VCaP (cell line): Measurements from ENCODE around the gene THEMIS.

Source experiments
- H3K27ac ChIP-seq: fragments of 450-650 bp; 2 replicates; pipeline ENCODE4 v1.5.1; 2017
- CTCF ChIP-seq: fragments of 450-650 bp; conservative IDR thresholded peaks from 2 replicates; pipeline ENCODE4 v1.5.1; 2017; ENCODE audit warnings: mild to moderate bottlenecking, moderate library complexity

THEMIS gene

GRCh38 chr6:127796713-127797112, 104.1 kb downstream of the THEMIS start:
- TF ChIP-seq CTCF: no peak
- H3K27ac ChIP-seq: no peak overlapping the region

DNA sequence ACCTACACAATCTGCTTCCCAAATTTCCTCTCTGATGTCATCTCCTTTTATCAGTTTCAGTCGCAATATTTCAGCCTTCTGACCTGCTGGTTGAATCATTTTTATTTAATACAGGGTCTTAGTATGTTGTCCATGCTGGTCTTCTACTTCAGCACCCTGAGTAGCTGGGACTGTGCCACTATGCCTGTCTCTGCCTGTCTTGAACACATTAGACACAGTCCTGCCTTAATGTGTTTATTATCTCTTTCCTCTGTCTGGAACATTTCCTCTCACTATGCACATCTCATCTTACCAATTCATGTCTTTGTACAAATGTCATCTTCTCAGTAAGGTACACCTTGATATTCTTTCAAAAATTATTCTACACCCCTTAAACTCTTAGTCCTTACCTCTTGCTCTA, 106.5 kb downstream of the THEMIS start:
- TF ChIP-seq CTCF: no peak
- no peak overlapping the region for H3K27ac ChIP-seq

- H3K27ac ChIP-seq: no peak overlapping the region
- no peak for TF ChIP-seq CTCF
Observed at GRCh38 chr6:127793396-127793795, 107.5 kb downstream of the THEMIS start.

DNA sequence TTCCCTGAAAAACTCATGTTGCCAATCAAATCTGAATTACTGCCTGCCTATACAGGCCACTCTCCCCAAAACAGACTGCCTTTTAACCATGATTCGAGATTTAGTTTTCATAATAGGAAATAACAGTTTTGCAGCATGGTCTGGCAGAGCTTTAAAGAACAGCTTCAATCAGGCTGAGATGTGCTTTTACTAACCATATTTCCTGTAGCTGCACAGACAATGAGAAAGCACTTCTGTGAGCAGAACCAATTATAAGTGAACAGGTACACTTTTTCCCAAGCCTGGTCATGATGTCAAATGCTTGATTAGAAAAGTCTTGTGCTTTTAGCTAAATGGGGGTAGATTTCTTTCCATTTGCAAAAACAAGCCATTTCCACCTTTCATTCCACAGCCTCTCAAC, 108.2 kb downstream of the THEMIS start:
- no peak for TF ChIP-seq CTCF

GRCh38 chr6:127791779-127792528, 108.9 kb downstream of the THEMIS start:
- no peak for TF ChIP-seq CTCF
- no peak overlapping the region for H3K27ac ChIP-seq

More for the DNA sequence above, 108.2 kb downstream of the THEMIS start:
- no peak overlapping the region for H3K27ac ChIP-seq

DNA sequence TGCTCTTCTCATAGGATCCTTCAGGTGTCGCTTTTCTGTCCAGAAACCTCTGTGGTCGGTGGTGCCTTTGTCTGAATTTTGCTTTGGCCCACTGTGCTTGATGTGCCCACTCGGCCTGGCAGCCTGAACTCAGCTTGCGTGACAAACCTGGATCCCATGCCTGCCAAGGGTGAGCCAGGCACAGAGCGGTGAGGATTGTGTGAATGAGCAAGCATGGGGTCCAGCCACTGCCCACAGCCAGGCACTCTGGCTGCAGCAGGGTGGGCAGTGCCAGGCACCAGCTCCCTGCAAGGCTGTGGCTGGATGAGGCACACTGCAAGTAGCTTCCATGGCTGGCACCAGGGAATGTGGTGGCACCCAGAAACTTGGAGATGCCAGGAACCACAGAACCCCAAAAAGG, 110.3 kb downstream of the THEMIS start:
- no peak for TF ChIP-seq CTCF
- no peak overlapping the region for H3K27ac ChIP-seq

DNA sequence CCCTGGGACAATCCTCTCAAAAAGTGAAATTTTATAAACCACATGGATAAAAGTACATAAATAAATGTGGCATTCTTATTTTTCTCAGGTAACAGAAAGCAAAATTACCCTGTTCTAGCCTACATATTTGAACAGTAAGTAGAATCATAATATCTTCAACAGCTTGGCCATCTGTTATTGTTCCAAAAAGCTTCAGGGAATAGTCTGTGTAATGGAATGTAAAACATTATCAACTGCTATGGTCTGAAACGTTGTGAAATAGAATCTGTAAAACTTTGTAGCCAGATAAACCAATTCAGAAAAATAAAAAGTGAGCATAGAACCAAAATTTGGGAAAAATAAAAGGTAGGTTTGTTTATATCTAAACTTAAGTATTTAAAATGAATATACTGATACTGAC, 114.7 kb downstream of the THEMIS start:
- H3K27ac ChIP-seq: no peak overlapping the region
- no peak for TF ChIP-seq CTCF
